Activated CD8-positive, alpha-beta memory T cell treated with anti-CD3 and anti-CD28 coated beads, Interleukin-2, amount 10 ng/mL, durations not matched to agents 7 days and 5 days (primary cell): ENCODE measurements around the gene CACNA1I. TPM values are rescaled to one million over a fixed set of nuclear protein-coding genes. Genes with fewer than 3 reads are reported as not detected.

Source experiments
- ATAC-seq: fragments of 150-1000 bp; cut with Tn5 transposase; one replicate; pipeline ENCODE4 v1.10.0; 2021; ENCODE audit warnings: moderate library complexity
- CTCF ChIA-PET: fragments of 350-600 bp; sonication (Branson Sonifier 250); formaldehyde crosslinking; loops from one replicate; lab custom pipeline; 2021; ENCODE audit warnings: antibody characterized with exemption; lab: Charles Lee
- DNase-seq: peaks from one replicate; pipeline ENCODE4 v3.0.0-alpha.2; 2020
- H3K27ac Mint-ChIP-seq: one replicate; pipeline ENCODE4 v1.8.0; 2021; ENCODE audit warnings: mild to moderate bottlenecking, mixed read lengths
- H3K27me3 Mint-ChIP-seq: one replicate; pipeline ENCODE4 v1.8.0; 2021; ENCODE audit warnings: mixed read lengths
- H3K36me3 Mint-ChIP-seq: one replicate; pipeline ENCODE4 v1.8.0; 2021; ENCODE audit warnings: mild to moderate bottlenecking, mixed read lengths
- H3K4me1 Mint-ChIP-seq: one replicate; pipeline ENCODE4 v1.8.0; 2021; ENCODE audit warnings: mixed read lengths
- H3K4me3 Mint-ChIP-seq: one replicate; pipeline ENCODE4 v1.8.0; 2021; ENCODE audit warnings: mild to moderate bottlenecking, moderate library complexity, mixed read lengths
- H3K9me3 Mint-ChIP-seq: one replicate; pipeline ENCODE4 v1.8.0; 2022; ENCODE audit warnings: low read depth, mixed read lengths
- total RNA-seq, 2 experiments: library from RNA; stranded (reverse); gene quantifications; one replicate each; pipeline ENCODE4 v1.2.3, GENCODE V29; 2021

CACNA1I gene
- total RNA-seq, 2 experiments from 2014 or later: 0.30 to 1.8 TPM

DNA sequence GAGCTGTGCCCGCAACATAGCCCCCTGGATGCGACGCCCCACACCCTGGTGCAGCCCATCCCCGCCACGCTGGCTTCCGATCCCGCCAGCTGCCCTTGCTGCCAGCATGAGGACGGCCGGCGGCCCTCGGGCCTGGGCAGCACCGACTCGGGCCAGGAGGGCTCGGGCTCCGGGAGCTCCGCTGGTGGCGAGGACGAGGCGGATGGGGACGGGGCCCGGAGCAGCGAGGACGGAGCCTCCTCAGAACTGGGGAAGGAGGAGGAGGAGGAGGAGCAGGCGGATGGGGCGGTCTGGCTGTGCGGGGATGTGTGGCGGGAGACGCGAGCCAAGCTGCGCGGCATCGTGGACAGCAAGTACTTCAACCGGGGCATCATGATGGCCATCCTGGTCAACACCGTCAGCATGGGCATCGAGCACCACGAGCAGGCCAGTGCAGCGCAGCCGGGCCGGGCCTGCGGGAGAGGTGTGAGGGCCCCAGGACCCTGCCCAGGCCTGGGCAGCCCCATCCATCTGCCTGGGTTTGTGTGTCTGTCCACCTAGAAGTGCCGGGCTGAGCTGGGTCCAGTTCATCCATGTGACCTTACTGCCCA lies 79.0 kb downstream of the CACNA1I start:
- no peak overlapping the region for H3K4me3 Mint-ChIP-seq
- CTCF ChIA-PET: no interaction called here
- ATAC-seq: no peak
- H3K36me3 Mint-ChIP-seq: no peaks in the 10 kb centered on the region
- no peak overlapping the region for H3K27ac Mint-ChIP-seq
- no peak for DNase-seq
- H3K27me3 Mint-ChIP-seq: no peaks in the 10 kb centered on the region
- H3K9me3 Mint-ChIP-seq: no peaks in the 10 kb centered on the region
- H3K4me1 Mint-ChIP-seq: no peaks in the 10 kb centered on the region

- H3K9me3 Mint-ChIP-seq: no peaks in the 10 kb centered on the region
- DNase-seq (no peak), ATAC-seq (no peak)
- H3K27me3 Mint-ChIP-seq: no peaks in the 10 kb centered on the region
- CTCF ChIA-PET: no interaction called here
- no peaks in the 10 kb centered on the region for H3K36me3 Mint-ChIP-seq
- H3K4me3 Mint-ChIP-seq: no peak overlapping the region
- no peak overlapping the region for H3K27ac Mint-ChIP-seq
- no peaks in the 10 kb centered on the region for H3K4me1 Mint-ChIP-seq
These were observed 80.8 kb downstream of the CACNA1I start for GRCh38 chr22:39651053-39651996.

DNA sequence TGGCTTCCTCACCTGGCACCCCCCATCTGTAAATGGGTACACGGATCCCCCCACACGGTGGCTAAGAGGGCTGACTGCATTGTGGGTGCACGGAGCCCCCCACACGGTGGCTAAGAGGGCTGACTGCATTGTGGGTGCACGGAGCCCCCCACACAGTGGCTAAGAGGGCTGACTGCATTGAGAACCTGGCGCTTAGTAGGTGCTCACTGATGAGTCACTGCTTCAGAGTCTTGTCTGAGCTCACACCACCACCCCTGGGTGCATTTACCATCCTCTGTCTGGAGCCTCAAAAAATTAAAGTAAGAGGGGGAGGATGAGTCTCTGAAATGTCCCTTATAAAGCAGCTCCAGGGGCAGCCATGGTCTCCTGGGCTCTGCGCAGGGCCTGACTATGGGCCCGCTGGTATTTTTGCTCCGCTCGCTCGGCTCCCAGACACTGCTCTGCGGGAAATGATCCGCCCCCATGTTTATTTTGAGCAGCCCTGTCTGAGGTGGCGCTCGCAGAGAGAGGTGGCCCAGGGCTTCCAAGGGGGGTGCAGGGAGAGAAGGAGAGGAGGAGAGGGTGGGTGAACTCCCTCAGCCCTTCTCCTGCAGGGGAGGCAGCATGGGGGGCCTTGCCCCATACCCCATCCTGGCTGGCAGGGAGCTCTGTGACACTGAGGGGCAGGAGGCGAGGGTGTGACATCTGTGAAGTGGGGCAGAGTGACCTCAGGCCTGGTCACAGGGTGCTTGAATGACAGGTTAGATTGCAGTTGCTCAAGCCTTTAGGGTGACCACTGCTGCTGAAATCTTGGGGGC lies 82.6 kb downstream of the CACNA1I start:
- Mint-ChIP-seq H3K27me3 (no peaks in the 10 kb centered on the region), H3K36me3 (no peaks in the 10 kb centered on the region), H3K9me3 (no peaks in the 10 kb centered on the region), H3K4me1 (peaks cover 6% of the 10 kb centered on the region), H3K27ac (no peak overlapping the region), H3K4me3 (no peak overlapping the region)
- DNase-seq (no peak), ATAC-seq (no peak)
- CTCF ChIA-PET: no interaction called here

DNA sequence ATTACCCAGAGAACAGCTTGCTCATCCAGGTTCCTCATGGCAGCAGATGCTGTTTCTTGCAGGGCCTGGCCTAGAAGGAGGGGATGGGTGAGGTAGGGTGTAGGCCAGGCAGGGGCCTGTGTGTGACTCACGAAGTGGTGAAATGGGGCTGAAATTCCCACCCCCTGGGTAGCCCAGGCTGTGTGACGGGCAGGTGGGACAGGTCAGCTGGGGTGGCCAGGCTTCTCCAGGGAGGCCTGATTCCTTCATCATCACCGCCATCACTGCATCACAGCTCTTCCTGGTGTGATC lies 83.2 kb downstream of the CACNA1I start:
- Mint-ChIP-seq H3K27me3 (no peaks in the 10 kb centered on the region), H3K4me1 (peaks cover 11% of the 10 kb centered on the region), H3K27ac (no peak overlapping the region), H3K4me3 (no peak overlapping the region), H3K9me3 (no peaks in the 10 kb centered on the region), H3K36me3 (no peaks in the 10 kb centered on the region)
- no peak for ATAC-seq
- no peak for DNase-seq
- CTCF ChIA-PET: no interaction called here

DNA sequence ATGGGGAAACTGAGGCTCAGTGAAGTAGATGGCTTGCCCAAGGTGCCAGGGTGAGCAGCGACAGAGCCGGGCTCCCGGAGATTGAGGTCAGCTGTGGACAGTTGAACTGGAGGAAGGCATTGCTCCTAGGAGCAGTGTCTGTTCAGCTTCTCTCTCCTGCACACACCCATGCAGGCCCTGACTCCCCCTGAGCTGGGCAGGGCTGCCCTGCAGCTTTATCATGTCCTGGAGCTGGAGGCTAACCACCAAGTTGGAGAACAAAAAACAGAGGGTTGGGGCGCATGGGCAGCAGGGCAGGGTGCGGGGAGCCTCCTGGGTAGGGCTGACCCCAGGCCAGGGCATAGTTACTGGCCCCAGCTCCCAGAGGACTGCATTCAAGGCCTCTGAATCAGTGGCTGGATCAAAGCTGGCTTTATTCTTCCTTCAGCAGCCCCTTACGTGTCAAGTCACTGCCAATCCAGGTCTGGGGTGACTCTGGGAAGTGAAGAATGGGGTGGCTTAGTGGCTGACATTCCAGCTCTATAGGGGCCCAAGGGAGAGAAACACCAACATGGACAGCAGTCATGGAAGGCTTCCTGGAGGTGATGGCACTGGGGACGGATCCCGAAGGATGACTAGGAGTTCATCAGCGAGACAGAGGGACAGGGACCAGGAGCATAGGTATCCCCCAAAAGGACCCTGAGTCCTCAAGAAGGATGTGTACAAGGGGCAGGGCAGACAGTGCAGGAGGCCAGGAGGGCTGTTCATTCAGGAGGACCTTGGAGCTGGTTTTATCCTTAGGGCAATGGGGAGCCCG lies 83.8 kb downstream of the CACNA1I start:
- no peaks in the 10 kb centered on the region for H3K9me3 Mint-ChIP-seq
- ATAC-seq: no peak
- peaks cover 17% of the 10 kb centered on the region for H3K4me1 Mint-ChIP-seq
- H3K4me3 Mint-ChIP-seq: no peak overlapping the region
- CTCF ChIA-PET: no interaction called here
- no peaks in the 10 kb centered on the region for H3K36me3 Mint-ChIP-seq
- no peak for DNase-seq
- no peaks in the 10 kb centered on the region for H3K27me3 Mint-ChIP-seq
- no peak overlapping the region for H3K27ac Mint-ChIP-seq

DNA sequence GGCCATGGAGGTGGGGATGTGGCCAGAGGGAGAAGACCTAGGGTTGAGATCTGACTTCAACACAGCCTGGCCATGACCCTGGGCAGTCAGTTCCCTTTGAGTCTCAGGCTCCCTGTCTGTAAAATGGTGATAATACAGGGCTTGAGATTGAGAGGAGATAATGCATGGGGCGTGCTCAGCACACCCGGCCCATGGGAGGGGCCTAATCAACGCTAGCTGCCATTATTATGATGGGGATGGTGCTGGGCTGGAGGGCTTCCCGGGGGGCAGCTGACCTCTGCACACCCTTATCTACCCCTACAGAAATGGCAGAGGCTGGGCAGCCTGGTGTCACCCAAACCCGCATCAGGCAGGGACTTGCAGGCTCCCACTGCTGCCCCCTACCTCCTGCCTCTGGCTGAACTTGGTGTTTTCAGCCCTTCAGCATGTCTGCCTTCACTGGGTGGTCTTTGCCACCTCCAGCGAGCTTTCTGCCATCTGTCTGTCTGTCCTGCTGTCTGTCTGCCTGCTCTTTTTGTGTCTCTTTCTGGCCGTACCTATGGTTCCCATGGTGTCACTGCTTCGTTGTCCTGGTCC lies 84.5 kb downstream of the CACNA1I start:
- Mint-ChIP-seq H3K9me3 (no peaks in the 10 kb centered on the region), H3K27ac (no peak overlapping the region), H3K27me3 (no peaks in the 10 kb centered on the region), H3K4me1 (peaks cover 19% of the 10 kb centered on the region), H3K4me3 (no peak overlapping the region), H3K36me3 (no peaks in the 10 kb centered on the region)
- CTCF ChIA-PET: no interaction called here
- ATAC-seq: no peak
- DNase-seq: no peak

- peaks cover 19% of the 10 kb centered on the region for H3K4me1 Mint-ChIP-seq
- H3K27me3 Mint-ChIP-seq: peaks cover under 1% of the 10 kb centered on the region
- CTCF ChIA-PET: no interaction called here
- ATAC-seq (no peak), DNase-seq (no peak)
- no peaks in the 10 kb centered on the region for H3K36me3 Mint-ChIP-seq
- no peak overlapping the region for H3K4me3 Mint-ChIP-seq
- no peaks in the 10 kb centered on the region for H3K9me3 Mint-ChIP-seq
- no peak overlapping the region for H3K27ac Mint-ChIP-seq
These were observed 85.3 kb downstream of the CACNA1I start for GRCh38 chr22:39655831-39656230.

- CTCF ChIA-PET: no interaction called here
- Mint-ChIP-seq H3K4me3 (no peak overlapping the region), H3K36me3 (no peaks in the 10 kb centered on the region), H3K9me3 (no peaks in the 10 kb centered on the region), H3K27me3 (peaks cover 8% of the 10 kb centered on the region), H3K4me1 (peaks cover 24% of the 10 kb centered on the region), H3K27ac (no peak overlapping the region)
- DNase-seq (no peak), ATAC-seq (no peak)
These were observed 86.2 kb downstream of the CACNA1I start for GRCh38 chr22:39656495-39657490.

DNA sequence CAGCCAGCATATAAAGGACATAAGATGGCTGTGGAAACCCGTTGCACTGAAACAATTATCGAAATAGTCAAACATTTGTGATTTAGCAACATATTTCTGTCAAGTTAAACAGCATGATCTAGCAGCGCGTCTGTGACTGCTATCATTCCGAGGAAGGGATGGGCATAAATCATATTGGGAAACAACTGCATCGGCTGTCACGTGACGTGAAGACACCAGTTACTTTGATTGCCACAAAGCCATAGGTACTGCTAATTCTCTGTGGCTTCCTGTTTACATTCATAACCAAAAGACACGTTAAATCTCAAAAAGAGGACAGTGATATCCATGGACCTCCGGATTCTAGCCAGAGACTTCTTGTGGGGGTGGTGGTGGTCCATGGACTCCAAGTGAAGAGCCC lies 87.8 kb downstream of the CACNA1I start:
- Mint-ChIP-seq H3K36me3 (no peaks in the 10 kb centered on the region), H3K9me3 (no peaks in the 10 kb centered on the region), H3K27me3 (peaks cover 16% of the 10 kb centered on the region), H3K4me1 (peaks cover 30% of the 10 kb centered on the region), H3K4me3 (peak overlapping the region; percentile 56), H3K27ac (peak overlapping the region; percentile 14)
- CTCF ChIA-PET: interaction anchor here (1.2 kb wide), 1 partner anchor 32 kb away, joined by 4 read pairs; no protein-coding TSS in a partner anchor
- ATAC-seq (peak; percentile 26), DNase-seq (peak; percentile 71)

DNA sequence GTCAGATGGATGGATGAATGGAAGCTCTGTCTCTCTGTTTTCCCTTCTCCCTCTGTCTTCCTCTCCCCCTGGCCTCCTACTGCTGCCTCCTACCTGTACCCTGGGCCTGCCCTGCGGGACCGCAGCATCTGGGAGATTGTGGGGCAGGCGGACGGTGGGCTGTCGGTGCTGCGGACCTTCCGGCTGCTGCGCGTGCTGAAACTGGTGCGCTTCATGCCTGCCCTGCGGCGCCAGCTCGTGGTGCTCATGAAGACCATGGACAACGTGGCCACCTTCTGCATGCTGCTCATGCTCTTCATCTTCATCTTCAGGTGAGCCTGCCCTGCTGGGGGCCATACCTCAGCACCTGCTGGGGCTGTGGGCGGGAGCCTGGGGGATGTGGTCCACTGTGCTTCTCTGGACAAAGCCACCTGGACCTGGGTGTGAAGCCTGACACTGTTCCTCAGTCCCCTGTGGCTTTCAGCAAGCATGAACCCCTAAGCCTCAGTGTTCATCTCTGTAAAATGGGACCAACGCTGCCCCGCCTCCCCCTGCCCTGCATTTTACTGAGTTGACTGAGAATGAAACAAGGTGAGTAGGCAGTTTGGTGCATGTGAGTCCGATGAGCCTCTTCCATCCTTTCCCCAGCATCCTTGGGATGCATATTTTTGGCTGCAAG lies 88.4 kb downstream of the CACNA1I start:
- peak overlapping the region; percentile 56 for H3K4me3 Mint-ChIP-seq
- ATAC-seq (no peak), DNase-seq (no peak)
- CTCF ChIA-PET: interaction anchor here (1.2 kb wide), 1 partner anchor 33 kb away, joined by 4 read pairs; no protein-coding TSS in a partner anchor
- no peaks in the 10 kb centered on the region for H3K9me3 Mint-ChIP-seq
- no peaks in the 10 kb centered on the region for H3K36me3 Mint-ChIP-seq
- H3K27me3 Mint-ChIP-seq: peaks cover 16% of the 10 kb centered on the region
- H3K4me1 Mint-ChIP-seq: peaks cover 32% of the 10 kb centered on the region
- H3K27ac Mint-ChIP-seq: peak overlapping the region; percentile 14

DNA sequence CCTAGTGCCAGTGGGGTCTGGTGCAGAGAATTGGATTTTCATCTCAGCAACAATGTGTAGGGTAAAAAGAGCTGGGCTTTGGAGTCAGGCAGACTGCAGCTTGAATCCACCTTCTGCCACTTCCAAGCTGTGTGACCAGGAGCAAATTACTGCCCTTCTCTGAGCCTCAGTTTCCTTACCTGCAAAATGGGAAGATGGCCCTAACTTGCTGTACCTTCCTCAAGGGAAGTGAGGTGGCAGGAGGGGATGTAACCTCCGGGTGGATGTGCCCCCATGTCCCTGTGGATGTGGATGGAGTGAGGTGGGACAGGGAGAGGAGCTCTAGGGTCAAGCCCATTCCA lies 90.9 kb downstream of the CACNA1I start:
- H3K27ac Mint-ChIP-seq: no peak overlapping the region

More for the DNA sequence above, 90.9 kb downstream of the CACNA1I start:
- Mint-ChIP-seq H3K36me3 (no peaks in the 10 kb centered on the region), H3K9me3 (no peaks in the 10 kb centered on the region), H3K4me3 (peak overlapping the region; percentile 48), H3K4me1 (peaks cover 32% of the 10 kb centered on the region), H3K27me3 (peaks cover 25% of the 10 kb centered on the region)
- DNase-seq (no peak), ATAC-seq (no peak)
- CTCF ChIA-PET: no interaction called here
